GM21381 (cell line): ENCODE data around the gene NEK11.

Experiments used
- ATAC-seq: cut with Tn5 transposase; IDR thresholded peaks from one replicate; pipeline ENCODE4 v1.9.1; 2021; ENCODE audit warnings: mild to moderate bottlenecking, moderate library complexity; ENCODE audit not compliant: unreplicated experiment

NEK11 gene

DNA sequence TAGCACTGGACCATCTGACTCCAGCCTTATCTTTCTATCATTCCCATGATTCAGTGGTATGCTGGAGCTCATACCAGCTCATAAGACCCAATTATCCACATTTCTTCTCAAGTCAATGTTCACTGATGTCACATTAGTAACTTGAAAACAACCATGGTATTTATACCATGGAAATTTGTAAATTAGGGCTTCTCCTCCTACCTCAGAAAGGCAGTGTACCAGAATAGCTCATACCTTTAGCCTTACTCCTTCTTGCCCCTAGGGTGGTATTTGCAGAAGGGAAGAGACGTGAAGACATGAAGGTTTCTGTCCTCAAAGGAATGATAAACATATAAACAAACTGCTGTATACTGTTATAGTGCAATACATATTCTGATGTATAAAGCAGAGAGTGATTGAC, 114.2 kb downstream of the NEK11 start:
- no peak for ATAC-seq

DNA sequence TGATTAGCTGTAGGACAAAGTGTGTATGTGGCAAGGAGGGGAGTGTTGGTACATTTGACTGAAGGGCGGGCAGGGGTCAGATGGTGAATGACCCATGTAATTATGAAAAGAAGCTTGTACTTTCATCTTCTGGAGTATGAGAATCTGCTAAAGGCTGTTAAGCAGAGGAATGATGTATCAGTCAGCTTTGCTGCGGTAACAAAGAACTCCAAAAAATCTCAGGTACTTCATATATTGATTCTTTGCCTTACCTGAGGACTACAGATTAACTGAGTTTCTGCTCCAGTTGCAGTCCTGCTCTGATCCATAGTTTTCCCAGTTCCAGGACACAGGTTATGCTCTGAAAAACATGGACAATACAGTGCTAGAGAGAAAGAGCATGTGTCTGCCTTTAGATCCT, 115.1 kb downstream of the NEK11 start:
- ATAC-seq, result no peak

DNA sequence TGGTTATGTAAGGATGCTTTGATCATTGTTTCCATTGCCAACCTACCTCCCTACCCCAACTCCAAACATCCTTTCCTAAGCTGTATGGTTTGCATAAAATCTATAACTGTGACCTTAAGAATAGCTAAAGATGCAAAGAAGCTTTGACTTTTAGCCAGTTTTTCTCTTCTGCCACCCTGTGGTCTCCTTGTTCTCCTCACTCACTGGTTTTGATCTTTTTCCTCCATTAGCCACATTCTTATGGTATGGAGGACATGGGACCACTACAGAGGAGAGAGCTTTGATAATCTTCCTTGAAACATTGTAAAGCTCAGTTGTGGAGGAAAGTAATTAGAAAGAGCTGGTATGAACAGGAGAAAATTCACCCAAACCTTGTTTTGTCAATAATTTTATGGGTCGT, 115.9 kb downstream of the NEK11 start:
- ATAC-seq, result no peak

GRCh38 chr3:131143802-131144201, 117.1 kb downstream of the NEK11 start:
- no peak for ATAC-seq

GRCh38 chr3:131147534-131147933, 120.9 kb downstream of the NEK11 start:
- ATAC-seq, result no peak

- ATAC-seq, result no peak
These were observed 131.8 kb downstream of the NEK11 start for GRCh38 chr3:131158434-131158833.

DNA sequence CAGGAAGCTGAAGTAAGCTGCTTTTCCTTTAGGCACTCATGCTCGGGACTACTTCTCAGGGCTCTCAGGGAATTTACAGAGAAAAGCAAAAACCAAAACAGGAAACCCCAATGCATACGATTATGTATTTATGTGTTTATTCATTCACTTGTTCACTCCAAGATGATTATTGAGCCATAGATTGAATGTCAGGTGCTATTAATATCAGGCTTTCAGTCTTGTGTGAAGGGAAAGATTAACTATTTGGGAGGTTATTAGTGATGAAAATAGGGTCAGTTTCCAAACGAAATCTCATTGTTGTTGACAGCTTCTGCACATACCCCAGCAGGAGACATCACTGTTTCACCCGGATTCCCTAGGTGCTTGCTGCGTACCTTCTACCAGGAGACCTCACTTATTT, 135.8 kb downstream of the NEK11 start:
- ATAC-seq, result no peak

DNA sequence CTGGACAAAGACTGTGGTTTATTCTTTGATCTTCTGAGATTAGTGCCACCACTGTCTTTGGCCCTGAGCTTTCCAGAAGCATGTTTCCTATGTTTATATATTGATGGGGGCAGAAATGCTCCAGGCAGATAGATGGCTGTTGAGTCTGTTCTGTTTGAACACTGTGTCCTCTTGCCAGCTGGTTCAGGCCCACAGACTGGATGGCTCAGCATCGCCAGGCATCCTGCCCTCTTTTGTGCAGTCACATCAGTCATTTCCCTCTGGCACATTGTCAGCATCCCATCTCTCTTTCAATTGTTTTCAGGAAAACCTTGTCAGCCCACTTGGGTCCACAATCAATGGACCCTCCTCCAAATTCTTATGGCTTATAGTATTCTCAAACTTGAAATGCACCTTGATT, 141.2 kb downstream of the NEK11 start:
- no peak for ATAC-seq

- no peak for ATAC-seq
These were observed 142.7 kb downstream of the NEK11 start for GRCh38 chr3:131169331-131169730.

GRCh38 chr3:131172502-131173200, 146.0 kb downstream of the NEK11 start:
- ATAC-seq, result no peak

DNA sequence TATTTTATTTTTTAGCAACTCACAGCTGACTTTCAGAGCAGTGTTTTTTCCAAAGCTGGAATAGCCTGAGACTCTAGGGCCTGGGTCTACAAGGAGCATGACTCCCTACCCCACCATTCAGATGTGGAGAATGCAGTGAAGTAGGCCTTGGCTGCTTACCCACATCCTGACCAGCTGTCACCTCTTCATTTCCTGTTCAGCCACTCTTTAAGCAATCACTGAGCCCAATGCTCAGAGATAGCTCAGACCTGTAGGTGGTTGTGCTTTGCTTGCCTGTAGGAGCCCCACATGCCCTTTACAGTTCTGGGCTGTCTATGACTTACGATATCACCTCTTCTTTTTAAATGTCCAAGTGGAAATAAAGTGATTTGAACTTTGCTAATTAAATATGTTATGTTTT, 148.1 kb downstream of the NEK11 start:
- ATAC-seq, result peak; percentile 98

- ATAC-seq, result no peak
These were observed 152.2 kb downstream of the NEK11 start for GRCh38 chr3:131178710-131179375.

DNA sequence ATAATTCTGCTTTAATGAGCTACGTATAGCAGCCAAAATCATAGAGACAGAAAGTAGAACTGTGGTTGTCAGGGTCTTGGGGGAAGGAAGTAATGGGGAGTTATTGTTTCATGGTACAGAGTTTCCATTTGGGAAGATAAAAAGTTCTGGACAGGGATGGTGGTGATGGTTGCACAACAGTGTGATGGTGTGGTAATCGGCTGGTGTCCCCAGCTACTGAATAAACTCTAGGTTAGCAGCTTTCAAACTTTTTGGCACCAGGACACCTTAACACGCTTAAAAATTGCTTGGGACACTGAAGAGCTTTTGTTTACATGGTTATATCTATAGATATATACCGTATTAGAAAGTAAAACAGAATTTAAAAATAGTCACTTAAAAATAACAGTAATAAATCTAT, 166.0 kb downstream of the NEK11 start:
- ATAC-seq, result no peak

DNA sequence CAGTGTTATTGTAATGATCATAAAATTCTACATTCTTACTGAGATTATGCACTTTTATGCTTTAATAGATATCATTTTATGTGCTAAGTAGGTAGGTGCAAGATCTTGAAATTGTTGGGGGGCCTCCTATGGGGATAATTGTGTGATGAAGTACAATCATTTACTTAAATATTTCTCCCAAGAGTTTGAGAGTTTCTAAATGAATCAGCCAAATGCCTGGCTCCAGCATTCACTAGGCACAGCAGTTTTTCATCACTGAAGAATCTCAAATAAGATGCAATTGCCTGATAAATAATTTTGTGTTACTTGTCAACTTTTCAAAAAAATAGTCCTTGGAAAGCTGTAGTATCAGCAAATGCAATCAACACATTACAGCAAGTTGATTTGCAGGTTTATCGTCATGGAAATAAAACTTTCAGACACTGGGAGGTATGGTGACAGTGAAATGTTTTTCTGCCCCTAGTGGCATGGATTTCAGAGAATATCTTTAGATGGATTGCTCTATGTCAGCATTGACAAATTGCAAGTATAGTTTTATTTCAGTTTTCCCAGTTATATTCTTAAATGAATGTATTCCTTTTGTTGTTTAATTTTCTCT, 167.1 kb downstream of the NEK11 start:
- ATAC-seq, result no peak

DNA sequence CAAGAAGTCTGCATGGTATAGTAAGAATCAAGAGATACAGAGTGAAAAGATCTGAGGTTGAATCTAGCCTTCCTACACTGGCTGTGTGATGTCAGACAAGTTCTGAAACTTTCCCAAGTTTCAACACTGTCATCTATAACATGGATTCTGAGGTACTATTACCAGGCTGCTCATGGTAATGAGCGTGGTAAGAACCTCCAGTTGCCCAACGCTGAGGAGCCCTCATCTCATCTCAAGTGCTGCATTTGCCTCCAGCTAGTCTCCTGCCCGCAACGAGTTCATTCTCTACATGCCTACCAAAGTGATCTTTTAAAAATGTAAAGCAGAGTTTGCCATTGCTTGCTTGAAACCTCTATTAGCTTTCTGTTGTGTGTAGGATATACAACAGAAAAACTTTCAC, 168.1 kb downstream of the NEK11 start:
- ATAC-seq, result no peak

GRCh38 chr3:131200636-131201199, 174.0 kb downstream of the NEK11 start:
- ATAC-seq, result no peak

DNA sequence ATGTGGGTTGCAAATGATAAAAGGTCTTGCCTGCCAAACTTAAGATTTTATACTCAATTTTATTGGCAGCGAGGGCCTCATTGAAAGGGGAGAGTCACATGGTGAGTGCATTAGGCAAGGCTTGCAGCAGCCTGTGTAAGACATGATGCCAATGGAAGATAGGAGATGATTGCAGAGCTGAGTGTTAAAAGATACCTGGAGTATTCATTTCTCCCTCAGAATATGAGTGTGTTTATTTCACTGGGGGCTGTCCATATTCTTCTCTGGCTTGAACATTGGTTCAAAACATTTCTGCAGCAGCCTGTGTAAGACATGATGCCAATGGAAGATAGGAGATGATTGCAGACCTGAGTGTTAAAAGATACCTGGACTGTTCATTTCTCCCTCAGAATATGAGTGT, 189.7 kb downstream of the NEK11 start:
- ATAC-seq, result no peak

DNA sequence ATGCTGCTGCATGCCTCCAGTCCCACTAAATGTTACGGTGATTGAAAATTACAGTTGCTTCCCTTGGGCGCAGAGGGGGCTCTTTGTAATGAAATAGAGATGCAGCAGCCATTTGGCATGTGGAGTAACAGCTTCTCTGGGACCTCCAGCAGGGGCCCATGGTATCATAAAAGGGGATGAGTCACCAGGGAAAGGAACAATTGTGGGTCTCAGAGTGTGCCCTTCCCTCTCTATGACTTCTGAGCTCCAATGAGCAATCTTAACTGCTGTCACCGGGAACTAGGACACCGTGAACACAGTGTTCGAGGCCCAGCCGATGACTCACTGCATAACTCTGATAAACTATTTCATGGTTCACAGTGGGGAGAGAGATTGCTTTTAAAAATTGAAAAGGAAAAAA, 190.1 kb downstream of the NEK11 start:
- no peak for ATAC-seq

DNA sequence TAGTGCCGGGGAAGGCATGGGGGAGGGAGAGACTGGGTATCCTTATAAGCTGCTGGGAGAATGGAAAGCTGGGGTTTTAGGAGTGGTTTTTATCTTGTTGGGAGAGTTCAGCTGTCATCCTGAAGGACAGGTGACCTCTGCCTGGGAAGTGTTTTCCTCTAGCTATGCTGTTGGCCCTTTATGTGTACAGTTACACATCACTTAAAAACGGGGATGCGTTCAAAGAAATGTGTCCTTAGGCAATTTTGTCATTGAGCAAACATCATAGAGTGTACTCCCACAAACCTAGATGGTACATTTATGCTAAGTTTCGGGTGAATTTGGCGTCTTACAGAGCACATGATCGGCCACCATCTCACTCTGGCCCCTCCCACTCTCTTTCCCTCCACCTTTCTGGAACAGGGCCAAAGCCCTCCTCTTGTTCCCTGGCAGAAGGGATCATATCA, 190.6 kb downstream of the NEK11 start:
- no peak for ATAC-seq

DNA sequence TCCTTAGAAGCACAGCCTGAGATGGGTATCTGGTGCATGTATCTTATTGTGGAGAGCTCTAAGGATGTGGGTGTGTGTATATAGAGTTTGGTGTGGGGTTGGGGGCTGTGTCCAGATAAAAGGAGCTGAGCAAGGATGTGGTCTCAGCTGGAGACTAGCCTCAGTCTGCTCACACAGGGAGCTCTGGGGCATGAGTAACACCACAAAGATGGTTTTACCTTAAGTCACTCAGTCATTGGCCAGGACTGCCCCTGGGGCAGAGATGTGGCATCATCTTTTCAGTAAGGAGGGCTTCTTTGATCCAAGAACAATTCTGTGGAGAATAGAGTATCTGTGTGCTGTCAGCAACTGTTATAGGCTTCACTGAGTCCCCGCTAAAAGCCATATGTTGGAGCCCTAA, 191.5 kb downstream of the NEK11 start:
- no peak for ATAC-seq

- no peak for ATAC-seq
These were observed 195.1 kb downstream of the NEK11 start for GRCh38 chr3:131221731-131222130.

DNA sequence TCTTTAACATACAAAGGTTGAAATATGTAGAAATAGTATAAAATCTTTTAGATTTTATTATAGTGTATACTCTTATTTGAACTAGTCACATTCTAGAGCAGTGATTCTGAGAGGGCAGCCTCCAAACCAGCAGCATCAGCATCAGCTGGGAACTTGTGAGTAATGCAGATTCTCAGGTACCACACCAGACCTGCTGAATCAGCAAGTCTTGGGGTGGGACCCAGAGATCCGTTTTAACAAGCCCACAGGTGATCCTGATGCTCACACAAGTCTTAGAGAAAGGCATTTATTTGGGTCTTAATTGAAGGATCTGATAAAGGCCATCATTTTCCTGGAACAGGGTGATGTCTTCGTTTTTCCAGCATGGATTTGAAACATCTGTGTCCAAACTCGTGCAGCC, 195.9 kb downstream of the NEK11 start:
- no peak for ATAC-seq
